HG02840 (cell line): Measurements from ENCODE around the gene RASGEF1C.

Experiments
- ATAC-seq: cut with Tn5 transposase; IDR thresholded peaks from one replicate; pipeline ENCODE4 v1.9.1; 2021; ENCODE audit warnings: mild to moderate bottlenecking, moderate library complexity, moderate number of reproducible peaks; ENCODE audit not compliant: unreplicated experiment, low FRiP score

Gene RASGEF1C

DNA sequence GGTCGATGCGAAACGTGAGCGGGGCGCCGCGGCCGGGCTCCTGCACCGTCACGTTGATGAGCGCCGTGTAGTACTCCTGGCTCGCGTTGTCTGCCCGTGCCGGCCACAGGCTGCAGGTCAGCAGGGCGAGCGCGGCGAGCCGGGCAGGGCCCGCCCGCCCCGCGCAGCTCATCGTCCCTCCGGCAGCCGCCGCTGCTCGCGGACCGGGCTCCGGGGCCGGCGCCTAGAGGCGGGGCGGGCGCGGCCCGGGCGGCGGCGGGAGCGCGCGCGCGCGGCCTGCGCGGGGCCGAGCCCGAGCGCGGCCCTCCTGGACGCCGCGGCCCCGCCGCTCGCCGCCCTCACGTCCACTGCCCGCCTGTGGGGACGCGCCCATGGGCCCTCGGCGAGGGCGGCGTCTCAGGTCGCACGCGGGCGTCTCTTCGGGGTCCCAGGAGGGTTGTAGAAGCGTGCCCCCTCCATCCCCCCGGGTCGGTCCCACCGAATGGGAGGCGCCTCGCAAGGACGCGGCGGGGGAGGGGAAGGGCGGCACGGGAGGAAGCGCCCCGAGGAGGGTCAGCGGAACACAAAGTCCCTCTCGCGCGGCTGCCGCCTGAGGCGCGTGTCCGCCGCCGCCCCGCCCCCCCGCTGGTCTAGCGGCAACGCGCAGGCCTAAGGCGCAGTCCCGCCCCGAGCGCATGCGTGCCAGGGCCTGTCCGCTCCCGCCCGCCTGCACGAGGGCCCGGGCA is 137.3 kb downstream of the RASGEF1C start, which contains the start of gene RNF130:
RNF130 (minus strand) TSS at position 229 of the 725 bp plus-strand sequence; CDS start at position 172, 57 bp downstream.
- no peak for ATAC-seq

DNA sequence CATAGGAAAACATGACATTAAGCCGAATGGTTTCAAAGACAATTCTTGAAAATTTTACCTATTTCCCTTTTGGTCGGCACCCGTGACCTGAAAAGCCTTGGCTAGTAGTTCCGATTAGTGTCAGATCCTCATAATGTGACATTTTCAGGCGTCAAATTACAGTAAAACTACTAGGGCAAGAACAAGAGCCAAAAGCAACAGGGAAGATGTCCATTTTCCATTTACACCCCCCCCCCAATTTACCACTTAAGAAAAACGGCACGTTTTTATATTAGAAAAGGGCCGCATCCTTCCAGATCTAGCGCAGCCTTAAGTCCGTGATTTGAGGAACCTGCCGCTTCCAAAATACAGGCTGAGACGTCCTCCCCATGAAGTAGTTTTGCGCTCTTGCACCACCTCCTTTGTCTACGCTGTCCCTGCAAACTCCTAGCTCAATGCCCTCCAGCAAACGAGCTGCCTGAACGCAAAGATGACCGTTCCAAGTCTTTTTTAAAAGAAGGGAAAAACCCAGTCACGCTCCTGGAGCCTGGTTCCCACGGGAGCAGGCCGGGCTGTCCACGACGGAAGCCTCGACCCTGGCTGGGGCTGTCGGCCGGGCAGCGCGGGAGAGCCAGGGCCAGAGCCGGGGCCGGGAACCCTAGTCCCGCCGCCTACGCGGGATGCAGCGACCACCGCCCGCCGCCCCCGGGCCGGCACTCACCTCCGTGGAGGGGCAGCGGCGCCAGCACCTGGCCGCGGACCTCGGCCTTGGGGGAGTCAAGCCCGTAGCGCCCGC is 138.1 kb downstream of the RASGEF1C start:
- no peak for ATAC-seq

DNA sequence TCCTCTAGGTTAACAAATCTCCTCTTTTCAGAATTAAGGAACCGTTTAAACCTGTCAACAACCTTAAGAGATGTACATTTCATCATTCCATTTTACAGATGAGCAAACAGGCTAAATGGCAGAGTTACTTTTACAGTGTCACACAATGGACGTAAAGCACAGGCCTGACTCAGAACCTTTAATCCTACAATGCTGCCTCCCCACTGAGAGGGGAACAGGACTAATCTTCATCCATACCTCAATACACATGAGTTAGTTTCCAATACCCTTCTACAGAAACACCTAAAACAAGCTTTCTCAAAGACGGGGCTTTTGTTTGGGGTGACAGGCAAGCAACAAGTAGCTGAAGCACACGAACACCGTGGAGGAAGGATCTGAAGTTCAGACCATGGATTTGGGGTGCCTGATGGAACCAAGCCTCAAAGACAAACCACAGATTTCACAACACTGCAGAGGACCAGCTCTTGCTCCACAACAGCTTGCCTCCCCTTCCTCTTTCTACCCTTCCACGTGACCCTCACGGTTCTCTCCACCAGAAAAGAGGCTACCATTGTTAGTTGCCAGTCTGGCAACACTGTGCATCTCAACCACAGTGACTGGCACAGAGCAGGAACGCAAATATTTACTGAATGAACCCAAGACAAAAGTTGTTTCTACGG is 139.3 kb downstream of the RASGEF1C start:
- ATAC-seq = no peak

DNA sequence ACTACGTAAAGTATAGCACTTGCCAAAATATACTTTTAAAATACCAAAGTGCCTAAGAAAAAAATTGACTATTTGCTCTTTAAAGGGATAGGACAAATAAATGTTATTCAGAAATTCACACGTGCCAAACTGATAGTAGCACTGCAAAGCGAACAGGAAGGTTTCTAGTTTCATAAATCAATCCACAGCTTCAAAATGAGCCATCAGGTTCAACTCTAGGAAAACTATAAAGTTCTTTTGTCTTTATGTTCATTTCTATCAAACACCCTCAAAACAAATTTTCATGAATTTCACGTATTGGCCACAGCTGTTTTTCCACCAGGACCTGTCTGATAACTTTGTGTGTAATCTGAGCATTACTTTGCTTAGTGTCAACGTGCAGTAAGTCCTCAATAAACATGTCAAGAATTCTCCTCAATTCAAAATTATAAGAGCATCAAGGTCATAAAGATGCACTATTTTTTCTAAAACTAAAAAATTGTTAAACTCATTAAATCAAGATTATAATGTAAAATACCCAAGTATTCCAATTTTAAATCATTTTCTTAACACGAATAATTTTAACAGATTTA is 140.4 kb downstream of the RASGEF1C start:
- ATAC-seq = no peak

DNA sequence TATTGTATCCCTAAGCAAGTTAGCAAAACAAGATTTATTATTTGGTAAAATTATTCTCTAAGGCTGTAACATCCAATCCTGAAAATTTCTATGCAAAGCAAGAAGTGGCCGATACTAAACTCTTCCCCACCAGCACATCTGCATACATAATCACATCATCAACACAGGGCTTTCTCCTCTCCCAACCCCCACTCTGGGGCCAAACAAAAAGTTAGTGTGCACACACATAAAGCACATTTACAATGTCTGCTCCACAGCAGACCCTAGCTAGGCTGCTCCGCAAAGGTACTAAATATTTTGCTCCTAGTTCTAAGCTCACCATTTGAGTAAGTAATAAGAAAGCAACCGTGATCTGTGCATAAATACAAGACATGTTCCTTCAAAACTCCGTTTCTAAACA is 141.0 kb downstream of the RASGEF1C start:
- ATAC-seq = no peak

DNA sequence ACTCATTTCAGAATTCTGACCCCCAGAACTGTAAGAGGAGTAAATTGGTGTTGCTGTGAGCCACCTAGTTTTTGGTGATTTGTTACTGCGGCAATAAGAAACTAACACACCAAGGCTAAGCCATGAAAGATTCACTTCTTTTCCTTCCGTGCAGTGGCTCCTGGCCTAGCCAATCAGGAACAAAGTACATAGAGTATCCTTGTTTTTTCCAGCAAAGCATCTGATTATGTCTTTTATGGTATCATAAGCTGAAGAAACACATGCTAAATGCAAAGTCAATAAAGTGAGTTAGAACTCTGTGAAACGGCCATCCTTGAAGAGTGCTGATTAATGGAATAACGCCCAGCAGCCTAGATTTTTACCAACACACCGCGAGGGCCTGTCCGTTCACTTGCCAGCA is 148.8 kb downstream of the RASGEF1C start:
- ATAC-seq = no peak

DNA sequence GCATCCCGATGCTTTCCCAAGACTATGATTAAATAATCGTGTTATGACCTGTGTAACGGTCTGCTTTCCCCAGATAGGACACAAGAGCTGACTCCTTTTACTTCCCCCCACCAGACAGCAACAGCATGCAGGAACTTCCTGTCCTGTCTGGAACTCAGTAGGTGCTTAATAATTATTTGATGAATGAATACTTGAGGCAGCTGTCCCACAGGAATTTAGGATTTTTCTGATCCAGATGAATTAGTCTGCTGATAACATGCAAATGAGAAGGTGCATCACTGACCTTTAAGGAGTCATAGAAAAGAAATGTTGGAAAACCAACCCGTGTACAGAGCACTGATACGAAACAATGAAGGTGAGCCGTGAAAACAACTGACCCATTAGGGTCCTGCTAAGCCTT is 149.7 kb downstream of the RASGEF1C start:
- no peak for ATAC-seq

DNA sequence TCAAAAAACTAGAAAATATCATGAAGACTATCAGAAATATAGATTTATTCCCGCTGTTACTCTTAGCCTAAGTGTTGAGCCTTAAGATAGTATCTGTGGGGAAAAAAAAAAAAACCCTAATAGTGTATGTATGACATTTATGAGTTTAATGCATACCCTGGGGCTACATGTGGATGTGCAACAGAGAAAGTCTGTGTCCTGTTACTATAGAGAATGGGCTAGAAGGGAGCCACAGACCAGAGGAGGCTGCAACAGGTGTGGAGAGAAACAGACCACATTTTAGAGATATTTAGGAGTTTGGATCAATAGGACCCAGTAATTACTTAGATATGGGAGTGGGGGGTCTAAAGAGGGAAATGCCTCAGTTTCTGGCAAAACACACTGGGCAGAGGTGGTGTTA is 152.9 kb downstream of the RASGEF1C start:
- no peak for ATAC-seq

DNA sequence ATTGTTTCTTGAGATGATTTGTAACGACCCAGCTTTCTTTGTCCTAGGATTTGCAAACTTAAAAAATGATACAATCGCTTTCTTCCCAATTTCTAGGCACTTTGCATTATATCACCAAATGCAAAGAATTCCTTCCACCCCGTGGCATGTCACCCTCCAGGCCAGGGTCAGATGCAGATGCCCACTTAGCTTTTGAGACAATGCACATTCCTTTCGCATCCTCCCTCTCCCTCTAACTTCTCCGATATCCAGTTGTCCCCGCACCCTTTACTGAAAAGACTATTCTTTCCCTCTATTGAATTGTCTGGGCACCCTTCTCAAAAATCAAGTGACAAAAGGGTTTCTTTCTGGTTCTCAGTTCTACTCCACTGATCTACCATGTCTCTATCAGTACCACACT is 154.8 kb downstream of the RASGEF1C start:
- ATAC-seq = no peak

DNA sequence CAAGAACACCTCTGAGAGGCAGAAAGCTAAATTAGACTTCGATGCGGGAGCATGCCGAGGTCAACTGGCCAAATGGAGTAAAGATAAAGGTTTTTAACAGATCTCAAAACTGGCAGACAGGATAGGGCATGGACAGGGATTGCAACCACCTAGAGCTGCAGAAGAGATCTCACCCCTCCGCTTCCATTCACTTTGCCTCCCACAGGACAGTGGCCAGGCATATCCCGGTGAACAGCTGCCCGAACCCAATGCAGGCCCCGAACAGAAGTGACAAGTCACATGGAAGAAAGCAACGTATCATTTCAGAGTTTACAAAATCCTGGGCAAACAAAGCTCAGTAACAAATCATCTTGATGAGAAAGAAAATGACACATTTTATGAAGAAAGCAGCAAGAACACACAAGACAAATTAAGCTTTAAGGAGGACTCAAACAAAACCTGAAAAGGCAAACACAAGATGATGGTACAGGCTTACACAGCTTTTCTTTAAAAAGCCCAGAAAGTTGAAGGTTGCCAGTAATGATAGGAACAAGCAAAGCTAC is 155.9 kb downstream of the RASGEF1C start:
- no peak for ATAC-seq

DNA sequence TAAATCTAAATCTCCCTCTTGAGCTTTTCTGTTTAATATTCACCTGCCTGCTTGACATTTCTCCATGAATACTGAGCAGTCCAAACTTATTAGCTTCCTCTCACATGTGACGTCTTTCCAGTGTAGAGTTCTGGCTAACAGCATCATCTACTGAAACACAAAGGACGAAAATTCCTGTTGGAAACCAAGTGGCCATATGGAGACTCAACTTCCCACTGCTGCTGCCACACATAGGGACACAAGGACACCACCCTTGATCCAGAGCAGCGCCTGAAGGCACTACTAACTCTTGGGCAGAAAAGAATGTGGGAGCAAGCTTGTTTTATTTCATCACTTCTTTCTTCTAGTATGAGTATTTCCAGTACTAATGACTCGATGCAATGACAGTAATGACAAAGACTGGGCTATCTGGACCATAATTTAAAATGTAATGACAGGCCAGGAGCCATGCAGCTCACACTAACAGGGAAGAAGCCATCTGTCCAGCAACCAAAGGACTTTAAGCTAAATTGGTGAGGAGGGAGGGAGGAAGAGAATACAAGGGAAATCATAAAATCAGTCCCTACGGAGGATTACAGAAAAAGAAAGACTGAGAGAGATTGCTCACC is 156.7 kb downstream of the RASGEF1C start:
- ATAC-seq = no peak
